Sigmoid colon (tissue), 4 donors: ENCODE data around the gene PREX1.

Source experiments
- CTCF ChIP-seq, 4 experiments: fragments of 450-650 bp in 3 of 4; fragments of 200-600 bp in 1 of 4; IDR thresholded peaks; one replicate each; pipeline ENCODE4 v1.5.1; 2016 to 2019; ENCODE audit warnings: antibody characterized with exemption in 4 of 4, mild to moderate bottlenecking in 3 of 4, moderate library complexity in 2 of 4
- POLR2A ChIP-seq, 2 donors: fragments of 450-650 bp; IDR thresholded peaks; one replicate each; pipeline ENCODE4 v1.6.1; 2016; ENCODE audit warnings: antibody characterized with exemption in 2 of 2, mild to moderate bottlenecking in 2 of 2, moderate library complexity in 2 of 2
- POLR2AphosphoS5 ChIP-seq, 4 donors: sonication (generic); formaldehyde crosslinking; IDR thresholded peaks; one replicate each; pipeline ENCODE4 v1.6.1; 2017; ENCODE audit warnings: antibody characterized with exemption in 4 of 4

GRCh38 chr20:48736231-48736630 lies 91.6 kb downstream of the PREX1 start:
- TF ChIP-seq CTCF (IDR thresholded peaks at IDR 0.05) (no peak), POLR2A (IDR thresholded peaks at IDR 0.05) (no peak), POLR2AphosphoS5 (IDR thresholded peaks at IDR 0.05) (no peak)
